ENCODE measurements around the gene PPP2R2C. TPM values are rescaled to one million over a fixed set of nuclear protein-coding genes. Genes with fewer than 3 reads are reported as not detected.

The PPP2R2C gene
- total RNA-seq, 1 experiment from 2014 or later, result 8.1 TPM

- Mint-ChIP-seq H3K9me3 (no peaks in the 10 kb centered on the region; a peak in 1 of 5 replicates), H3K27ac (peak overlapping the region in 2 of 3 experiments; percentile 34 to 84; a peak in 2 of 7 replicates), H3K4me1 (peaks cover 13 to 18% of the 10 kb centered on the region in 2 experiments), H3K36me3 (ENCODE audit: insufficient read depth in 1 of 3, low read depth in 3 of 3) (peaks cover 0 to 5% (median 3%) of the 10 kb centered on the region in 3 experiments; a peak in 4 of 7 replicates), H3K27me3 (ENCODE audit: low read depth) (peaks cover 1% of the 10 kb centered on the region), H3K4me3 (no peak overlapping the region)
- Histone ChIP-seq H3K4me1 (ENCODE audit: insufficient read depth, low read length) (no peaks in the 10 kb centered on the region), H2BK20ac (ENCODE audit: low read depth, low read length, poor library complexity, severe bottlenecking) (no peak overlapping the region), H3K9me3 (ENCODE audit: control insufficient read depth, low read depth, low read length) (no peaks in the 10 kb centered on the region), H4K20me1 (ENCODE audit: control insufficient read depth, insufficient read depth, insufficient read length) (no peaks in the 10 kb centered on the region), H3K14ac (ENCODE audit: insufficient read depth, low read length) (no peak overlapping the region), H4K5ac (ENCODE audit: insufficient read length, low read depth, low read length) (no peak overlapping the region), H3K56ac (ENCODE audit: insufficient read length, low read depth, low read length) (no peak overlapping the region), H3K27me3 (ENCODE audit: insufficient read depth, low read length) (no peaks in the 10 kb centered on the region), H3K23ac (ENCODE audit: insufficient read length, low read depth, low read length) (no peak overlapping the region), H2BK5ac (ENCODE audit: insufficient read length, low read length) (no peak overlapping the region), H3K79me2 (ENCODE audit: insufficient read depth, low read length) (no peaks in the 10 kb centered on the region), H3K18ac (ENCODE audit: insufficient read length, low read depth, low read length) (no peak overlapping the region), H4K8ac (replicated peaks; ENCODE audit: insufficient read length, low read depth, low read length) (no peak overlapping the region), H3K4ac (ENCODE audit: low read depth, low read length) (no peak overlapping the region), H3K23me2 (ENCODE audit: insufficient read length, low read depth, low read length, poor library complexity, severe bottlenecking) (no peaks in the 10 kb centered on the region), H2BK12ac (ENCODE audit: insufficient read length, low read depth, low read length) (no peak overlapping the region), H3T11ph (ENCODE audit: low read length) (no peak overlapping the region), H3K27ac (ENCODE audit: insufficient read length, low read depth, low read length) (no peak overlapping the region), H2AFZ (ENCODE audit: low read length) (no peak overlapping the region), H2BK15ac (ENCODE audit: low read depth, low read length) (no peak overlapping the region), H3K9ac (ENCODE audit: extremely low read depth, insufficient read length, low read length) (no peak overlapping the region), H2AK5ac (ENCODE audit: insufficient read length, low read length) (no peak overlapping the region), H2BK120ac (ENCODE audit: low read depth, low read length, poor library complexity, severe bottlenecking) (no peak overlapping the region), H4K91ac (ENCODE audit: insufficient read length, low read depth, low read length) (no peak overlapping the region), H3K4me2 (ENCODE audit: insufficient read depth, insufficient read length, low read length) (no peak overlapping the region), H3K79me1 (ENCODE audit: insufficient read depth, low read depth, low read length, poor library complexity, severe bottlenecking) (no peaks in the 10 kb centered on the region)
- no peak for DNase-seq
- TF ChIP-seq CTCF (conservative IDR thresholded peaks at IDR 0.05), result no peak
- no CpG with 5 or more reads among the region's 15 CpGs for WGBS (ENCODE audit: extremely low coverage, insufficient read length, low lambda C conversion rate)
Observed at GRCh38 chr4:6324461-6324998, 147.9 kb downstream of the PPP2R2C start.

All from H9 (cell line).